NOMO-1 treated with DMSO at 0.1 percent for 48 hours (cell line): ENCODE results near the gene TUBA1B.

Experiments
- DNase-seq: peaks from one replicate; lab custom pipeline; 2025; ENCODE audit not compliant: unreplicated experiment; lab: John Stamatoyannopoulos, UW

The TUBA1B gene

DNA sequence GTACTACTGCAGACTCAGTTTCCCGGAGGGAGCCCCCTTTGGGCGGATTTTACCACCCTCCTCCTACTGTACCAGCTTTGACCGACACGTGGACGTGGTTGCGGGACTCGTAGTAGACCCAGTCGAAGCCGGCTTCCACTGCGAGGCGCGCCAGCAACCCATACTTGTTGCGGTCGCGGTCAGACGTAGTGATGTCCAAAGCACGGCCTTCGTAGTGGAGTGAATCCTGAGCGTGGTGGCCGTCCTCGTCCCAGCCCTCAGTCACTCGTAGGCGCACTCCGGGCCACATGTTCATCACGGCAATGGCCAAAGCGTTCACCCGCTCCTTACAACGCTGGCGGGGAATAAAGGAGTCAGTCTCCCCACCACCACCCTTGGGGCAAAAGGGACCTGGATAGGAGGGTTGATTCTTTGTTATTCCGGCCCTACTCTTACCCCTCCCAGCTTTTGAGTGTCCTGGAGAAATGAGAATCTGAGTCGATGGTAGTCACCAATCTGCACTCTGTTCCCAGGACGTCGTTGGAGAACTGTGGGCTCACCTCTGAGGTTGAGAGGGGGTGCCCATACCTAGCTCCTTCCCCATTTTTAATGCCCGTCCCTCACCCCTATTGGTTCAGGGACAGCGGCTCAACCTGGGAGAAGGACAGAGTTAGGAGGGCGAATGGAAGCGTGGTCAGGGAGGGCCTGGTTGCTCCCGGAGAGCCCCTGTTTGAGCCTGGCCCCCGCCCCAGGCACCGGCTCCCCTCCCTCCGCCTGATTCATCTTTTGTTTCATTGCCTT, 39.9 kb downstream of the TUBA1B start:
- no peak for DNase-seq

DNA sequence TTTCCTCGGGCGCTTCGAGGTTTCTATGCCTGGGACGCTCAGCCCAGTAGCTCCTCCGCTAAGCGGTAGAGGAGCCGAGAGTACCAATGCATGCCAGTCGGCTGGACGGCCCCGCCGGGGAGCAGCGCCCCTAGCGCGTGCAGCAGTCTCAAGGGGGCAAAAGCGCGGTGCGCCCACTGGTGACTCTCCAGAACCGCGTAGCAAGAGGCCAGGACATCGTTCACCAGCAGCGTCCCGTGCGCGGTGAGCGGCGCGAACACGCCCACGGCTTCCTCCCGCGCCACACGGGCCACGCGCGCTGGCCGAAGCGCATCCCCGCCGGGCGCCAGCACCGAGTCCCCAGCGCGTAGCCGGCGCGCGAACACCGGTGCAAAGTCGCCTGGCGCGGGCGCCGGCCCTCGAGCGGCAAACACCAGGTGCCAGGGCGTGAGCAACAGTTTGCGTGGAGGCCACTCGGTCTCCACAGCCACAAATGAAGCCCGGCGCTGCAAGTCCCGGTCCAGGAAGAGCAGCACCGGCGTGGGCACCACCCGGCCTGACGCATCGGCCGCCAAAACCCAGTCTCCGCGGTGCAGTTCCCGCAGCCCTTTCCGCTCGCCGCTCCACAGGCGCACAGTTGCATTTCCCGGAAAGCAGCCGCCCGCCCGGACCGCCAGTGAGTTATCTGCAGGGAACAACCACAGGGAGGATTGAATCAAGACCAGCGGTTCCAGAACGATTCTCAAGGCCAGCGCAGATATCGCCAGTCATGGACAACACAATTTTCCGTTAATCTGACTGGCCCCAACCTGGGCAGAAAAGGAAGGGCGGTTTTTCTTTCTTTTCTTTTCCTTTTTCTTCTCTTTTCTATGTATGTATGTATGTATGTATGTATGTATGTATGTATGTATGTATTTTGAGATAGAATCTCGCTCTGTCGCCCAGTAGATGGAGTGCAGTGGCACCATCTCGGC, 41.1 kb downstream of the TUBA1B start:
- DNase-seq = no peak

DNA sequence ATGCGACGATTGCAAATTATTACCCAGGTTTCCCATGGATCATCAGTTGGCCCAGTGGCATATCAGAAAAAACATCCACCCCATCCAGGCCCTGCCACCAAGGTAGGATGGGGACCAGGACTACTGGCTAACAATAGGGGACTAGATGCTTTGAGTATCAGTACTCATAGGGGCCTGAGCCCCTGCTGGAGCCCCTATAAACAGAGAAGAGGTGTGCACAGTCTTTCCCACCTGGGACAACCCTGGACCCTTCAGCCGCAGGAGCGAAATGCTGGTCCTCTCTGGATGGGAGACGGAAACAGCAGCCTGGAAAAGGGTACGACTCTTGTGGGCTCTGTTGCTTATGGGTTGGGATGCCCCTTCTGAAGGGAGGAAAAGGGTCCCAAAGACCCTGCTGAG, 42.3 kb downstream of the TUBA1B start:
- no peak for DNase-seq

DNA sequence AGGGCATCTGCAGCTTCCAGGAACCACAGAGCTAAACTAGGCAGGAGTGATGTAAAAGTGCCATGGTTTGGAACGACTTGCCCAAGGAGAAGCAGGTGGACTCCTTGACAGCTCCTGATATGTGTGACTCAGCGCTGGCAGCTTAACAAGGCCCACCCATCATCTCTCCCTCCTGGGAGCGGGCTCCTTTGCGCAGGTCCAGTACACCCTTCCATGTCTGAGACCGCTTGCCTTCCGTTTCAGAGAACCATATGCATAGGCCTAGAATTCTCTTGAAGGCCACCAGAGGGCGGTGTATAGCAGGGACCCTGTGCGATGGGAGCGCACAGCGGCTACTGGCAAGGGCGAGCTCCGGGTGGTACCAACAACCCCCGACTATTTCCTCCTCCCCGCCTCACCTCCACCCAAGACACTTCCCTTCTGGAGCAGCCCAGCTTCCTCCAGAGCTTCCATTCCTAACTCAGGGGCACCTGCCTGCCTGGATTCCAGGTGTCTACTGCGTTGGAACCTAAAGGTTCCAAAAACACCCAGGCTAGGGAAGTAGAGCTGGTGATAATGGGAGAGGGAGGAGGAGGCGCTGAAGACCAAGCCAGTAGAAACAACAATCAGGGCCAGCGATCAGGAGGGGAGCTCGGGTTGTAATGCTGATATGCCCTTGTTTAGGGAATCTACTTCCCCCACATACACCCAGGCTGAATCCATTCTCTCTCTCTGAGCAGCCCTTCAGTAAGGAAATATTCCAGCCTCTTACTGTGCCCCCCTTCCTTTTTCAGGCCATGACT, 42.9 kb downstream of the TUBA1B start:
- peak; percentile 76 for DNase-seq

DNA sequence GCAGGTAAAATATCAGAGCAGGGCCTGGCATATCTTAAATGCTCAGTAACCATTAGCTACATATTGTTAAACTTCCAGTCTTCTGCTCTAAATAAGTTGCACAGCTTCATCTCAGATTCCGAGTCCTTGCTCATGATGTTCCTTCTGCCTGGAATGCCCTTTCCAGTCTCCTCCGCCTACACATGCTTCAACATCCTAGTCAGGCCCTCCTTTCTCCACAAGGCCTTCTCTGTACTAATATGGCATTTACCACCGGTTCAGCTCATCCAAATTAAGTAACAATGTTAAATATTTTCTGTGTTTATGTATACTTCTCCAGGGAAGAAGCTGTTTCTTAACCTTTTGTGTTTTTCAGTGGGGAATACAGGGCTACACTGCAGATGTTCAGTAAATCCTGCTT, 45.1 kb downstream of the TUBA1B start:
- no peak for DNase-seq

DNA sequence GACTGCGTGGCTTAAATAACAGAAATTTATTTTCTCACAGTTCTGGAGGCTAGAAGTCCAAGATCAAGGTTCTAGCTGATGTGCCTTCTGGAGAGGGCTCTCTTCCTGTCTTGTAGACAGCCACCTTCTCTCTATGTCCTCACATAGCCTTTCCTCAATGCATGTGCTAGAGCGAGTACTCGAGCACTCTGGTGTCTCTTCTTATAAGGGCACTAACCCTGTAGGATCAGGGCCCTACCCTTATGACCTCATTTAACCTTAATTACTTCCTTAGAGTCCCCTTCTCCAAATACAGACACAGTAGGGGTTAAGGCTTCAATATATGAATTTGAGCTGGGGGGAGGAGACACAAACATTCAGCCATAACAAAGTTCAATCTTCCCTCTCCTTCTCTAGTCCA, 46.8 kb downstream of the TUBA1B start:
- no peak for DNase-seq

DNA sequence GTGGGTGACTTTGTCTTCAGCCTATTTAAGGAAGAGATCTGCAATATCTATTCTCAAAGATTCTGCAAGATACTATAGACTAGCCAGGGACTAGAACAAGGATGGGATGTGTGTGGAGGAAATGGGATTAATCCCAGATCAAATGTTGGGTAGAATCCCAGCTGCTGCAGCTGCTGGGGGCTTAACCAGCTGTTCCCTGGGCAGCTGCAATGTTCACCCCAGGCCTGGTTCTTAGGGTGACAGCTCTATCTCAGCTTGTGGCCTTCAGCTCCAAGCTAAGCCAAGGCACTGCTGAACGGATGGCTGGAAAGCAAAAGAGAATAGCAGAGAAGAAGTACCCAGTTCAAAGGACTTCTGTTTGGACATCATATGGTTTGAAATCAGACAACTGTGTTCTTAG, 51.4 kb downstream of the TUBA1B start:
- no peak for DNase-seq
